Effector memory CD4-positive, alpha-beta T cell (primary cell): ENCODE data around the gene NFATC2.

ENCODE experiments used
- DNase-seq, 3 donors: peaks; one replicate each; pipeline ENCODE4 v3.0.0-alpha.2; 2020
- H3K27ac ChIP-seq: 2 replicates; pipeline ENCODE4 v1.7.0; 2013; ENCODE audit warnings: mild to moderate bottlenecking, low read length, moderate library complexity; ENCODE audit not compliant: insufficient read depth, poor library complexity, severe bottlenecking
- H3K27me3 ChIP-seq: replicated peaks from 2 replicates; pipeline ENCODE4 v1.7.0; 2013; ENCODE audit warnings: mild to moderate bottlenecking, low read length; ENCODE audit not compliant: insufficient read depth, control insufficient read depth, poor library complexity, severe bottlenecking
- H3K36me3 ChIP-seq: 2 replicates; pipeline ENCODE4 v1.7.0; 2013; ENCODE audit warnings: mild to moderate bottlenecking, low read length, moderate library complexity; ENCODE audit not compliant: control insufficient read depth, insufficient read depth
- H3K4me1 ChIP-seq: 2 replicates; pipeline ENCODE4 v1.7.0; 2013; ENCODE audit warnings: low read length, mild to moderate bottlenecking; ENCODE audit not compliant: control insufficient read depth, insufficient read depth, poor library complexity, severe bottlenecking
- H3K4me3 ChIP-seq: 2 replicates; pipeline ENCODE4 v1.7.0; 2013; ENCODE audit warnings: low read length, low read depth, mild to moderate bottlenecking; ENCODE audit not compliant: insufficient read depth, poor library complexity, severe bottlenecking
- H3K9me3 ChIP-seq: 2 replicates; pipeline ENCODE4 v1.7.0; 2013; ENCODE audit warnings: mild to moderate bottlenecking, low read length, moderate library complexity; ENCODE audit not compliant: control insufficient read depth

Gene NFATC2

DNA sequence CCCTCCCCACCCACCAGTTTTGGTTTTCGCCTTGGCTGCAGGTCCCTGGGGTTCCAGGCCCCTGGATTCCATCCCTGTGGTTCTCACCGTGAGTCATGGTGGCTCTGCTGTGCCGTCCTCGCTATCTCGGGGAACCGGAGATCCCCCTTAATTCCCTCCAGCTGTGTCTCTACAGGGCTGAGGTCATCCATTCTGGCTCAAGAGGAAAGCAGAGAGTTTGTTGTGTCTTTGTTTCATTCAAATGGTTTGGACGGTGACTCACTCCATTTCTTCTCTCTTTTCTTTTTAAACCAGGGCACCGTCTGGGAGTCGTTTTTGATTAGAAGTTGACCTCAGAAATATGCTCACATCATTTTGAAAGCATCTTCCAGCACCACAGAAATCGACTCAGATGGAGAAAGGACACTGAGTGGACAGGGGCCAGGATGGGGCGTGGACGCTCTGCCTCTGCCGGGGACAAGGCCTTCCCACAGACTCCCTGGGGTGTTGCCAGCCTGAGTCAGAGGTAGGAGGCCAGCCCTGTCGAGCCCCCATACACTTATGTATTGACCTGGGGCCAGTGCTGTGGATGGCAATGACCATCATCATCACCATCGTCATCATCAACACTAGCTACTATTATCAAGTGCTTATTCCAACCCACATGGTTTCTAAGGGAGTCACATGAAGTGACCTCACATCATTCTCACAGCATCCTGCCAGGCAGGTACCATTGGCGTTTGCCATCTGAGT lies 176.2 kb downstream of the NFATC2 start:
- no peak overlapping the region for H3K4me3 ChIP-seq
- DNase-seq, result no peak
- no peaks in the 10 kb centered on the region for H3K27me3 ChIP-seq
- H3K4me1 ChIP-seq, result no peaks in the 10 kb centered on the region
- H3K9me3 ChIP-seq, result no peaks in the 10 kb centered on the region
- H3K36me3 ChIP-seq, result no peaks in the 10 kb centered on the region
- H3K27ac ChIP-seq, result no peak overlapping the region

DNA sequence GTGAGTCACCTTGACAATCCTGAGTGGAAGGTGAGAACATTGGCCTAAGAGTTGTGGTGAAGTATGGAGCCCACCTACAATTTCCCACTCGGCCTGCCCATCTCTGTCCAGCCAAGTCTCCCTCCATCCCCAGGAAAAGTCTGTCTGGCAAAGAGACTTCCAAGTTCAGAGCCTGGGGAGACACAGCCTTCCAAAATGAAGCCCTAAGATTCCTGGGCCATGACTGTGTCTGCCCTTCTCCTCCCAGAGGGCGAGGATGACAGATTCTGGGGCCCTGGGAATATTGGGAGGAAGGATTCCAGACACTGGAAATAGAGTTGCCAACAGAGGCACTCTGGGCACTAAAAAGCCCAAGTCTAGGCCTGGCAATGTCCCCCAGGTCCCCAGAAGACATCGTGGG lies 176.8 kb downstream of the NFATC2 start:
- Histone ChIP-seq H3K27ac (no peak overlapping the region), H3K4me3 (no peak overlapping the region)
- no peak for DNase-seq

DNA sequence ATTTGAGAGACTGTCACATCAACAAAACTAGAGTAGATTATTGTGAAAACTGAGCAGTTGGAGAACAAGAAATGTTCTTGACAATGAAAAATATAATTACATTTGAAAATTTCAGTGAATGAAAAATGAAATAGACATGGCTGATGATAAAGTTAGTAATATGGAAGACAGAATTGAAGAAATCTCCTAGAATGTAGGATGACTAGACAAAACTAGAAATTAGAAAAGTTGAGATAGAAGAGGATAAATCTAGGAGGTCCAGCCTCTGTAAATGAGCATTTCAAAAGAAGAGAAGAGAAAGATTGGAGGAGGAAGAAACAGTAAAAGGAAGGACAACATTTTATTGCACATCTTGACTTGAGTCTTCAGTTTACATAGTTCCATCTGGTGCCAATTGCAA lies 178.7 kb downstream of the NFATC2 start:
- Histone ChIP-seq H3K9me3 (no peaks in the 10 kb centered on the region), H3K4me3 (no peak overlapping the region), H3K27ac (no peak overlapping the region), H3K4me1 (no peaks in the 10 kb centered on the region), H3K36me3 (no peaks in the 10 kb centered on the region), H3K27me3 (no peaks in the 10 kb centered on the region)
- DNase-seq, result no peak

More for the DNA sequence above, 176.8 kb downstream of the NFATC2 start:
- Histone ChIP-seq H3K27me3 (no peaks in the 10 kb centered on the region), H3K4me1 (no peaks in the 10 kb centered on the region), H3K36me3 (no peaks in the 10 kb centered on the region), H3K9me3 (no peaks in the 10 kb centered on the region)

DNA sequence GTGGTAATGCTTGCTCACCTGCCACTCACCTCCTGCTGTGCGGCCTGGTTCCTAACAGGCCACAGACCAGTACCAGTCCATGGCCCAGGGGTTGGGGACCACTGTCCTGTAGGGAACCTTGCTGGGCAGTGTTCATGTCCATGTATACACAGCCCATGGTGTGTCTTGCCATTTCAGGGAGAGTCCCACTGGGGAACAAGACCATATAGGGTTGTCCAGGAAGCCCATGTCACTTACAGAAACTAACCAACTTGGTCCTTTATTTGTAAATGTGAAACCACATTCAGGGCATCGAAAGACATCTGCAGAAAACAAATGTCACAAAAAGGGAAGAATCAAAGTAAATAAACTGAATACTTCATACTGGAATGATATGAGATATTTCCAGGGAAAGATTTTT lies 179.1 kb downstream of the NFATC2 start:
- H3K9me3 ChIP-seq, result no peaks in the 10 kb centered on the region
- H3K27me3 ChIP-seq, result no peaks in the 10 kb centered on the region
- no peaks in the 10 kb centered on the region for H3K4me1 ChIP-seq
- H3K4me3 ChIP-seq, result no peak overlapping the region
- no peaks in the 10 kb centered on the region for H3K36me3 ChIP-seq
- no peak overlapping the region for H3K27ac ChIP-seq
- DNase-seq, result no peak

DNA sequence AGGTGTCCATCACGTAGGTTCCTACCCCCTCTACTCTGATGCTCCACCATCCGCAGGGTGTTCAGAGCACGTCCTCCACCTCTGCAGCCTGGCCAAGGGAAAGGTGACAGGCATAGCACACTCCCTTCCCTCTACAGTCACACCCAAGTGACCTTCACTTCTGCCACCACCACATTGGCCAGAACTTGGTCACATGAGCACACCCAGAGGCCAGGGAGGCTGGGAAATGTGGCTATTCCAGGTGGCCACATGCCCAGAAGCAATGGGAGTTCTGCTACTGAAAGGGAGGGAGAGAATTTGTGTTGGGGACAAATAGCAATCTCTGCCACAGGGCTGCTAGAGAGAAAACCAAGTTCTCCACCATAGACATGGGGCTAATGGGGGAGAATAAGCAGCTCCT lies 180.3 kb downstream of the NFATC2 start:
- no peak for DNase-seq
- no peaks in the 10 kb centered on the region for H3K27me3 ChIP-seq

DNA sequence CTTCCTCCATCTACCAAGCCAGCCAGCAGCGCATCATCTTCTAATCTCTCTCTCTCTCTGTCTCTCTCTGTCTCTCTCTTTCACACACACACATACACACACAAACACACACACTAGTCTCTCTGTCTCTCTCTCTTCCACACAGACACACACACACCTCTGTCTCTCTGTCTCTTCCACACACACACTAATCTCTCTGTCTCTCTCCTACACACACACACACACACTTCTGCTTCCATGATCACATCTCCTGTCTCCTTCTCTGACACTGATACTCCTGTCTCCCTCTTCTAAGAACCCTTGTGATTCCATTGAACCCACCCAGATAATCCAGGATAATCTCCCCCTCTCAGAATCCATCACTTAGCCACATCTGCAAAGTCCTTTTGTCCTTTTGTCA lies 181.3 kb downstream of the NFATC2 start:
- Histone ChIP-seq H3K27me3 (no peaks in the 10 kb centered on the region), H3K36me3 (no peaks in the 10 kb centered on the region), H3K27ac (no peak overlapping the region), H3K4me3 (no peak overlapping the region), H3K4me1 (no peaks in the 10 kb centered on the region), H3K9me3 (no peaks in the 10 kb centered on the region)
- no peak for DNase-seq

More for the DNA sequence above, 180.3 kb downstream of the NFATC2 start:
- no peaks in the 10 kb centered on the region for H3K9me3 ChIP-seq
- H3K36me3 ChIP-seq, result no peaks in the 10 kb centered on the region
- no peak overlapping the region for H3K27ac ChIP-seq
- H3K4me1 ChIP-seq, result no peaks in the 10 kb centered on the region
- H3K4me3 ChIP-seq, result no peak overlapping the region

DNA sequence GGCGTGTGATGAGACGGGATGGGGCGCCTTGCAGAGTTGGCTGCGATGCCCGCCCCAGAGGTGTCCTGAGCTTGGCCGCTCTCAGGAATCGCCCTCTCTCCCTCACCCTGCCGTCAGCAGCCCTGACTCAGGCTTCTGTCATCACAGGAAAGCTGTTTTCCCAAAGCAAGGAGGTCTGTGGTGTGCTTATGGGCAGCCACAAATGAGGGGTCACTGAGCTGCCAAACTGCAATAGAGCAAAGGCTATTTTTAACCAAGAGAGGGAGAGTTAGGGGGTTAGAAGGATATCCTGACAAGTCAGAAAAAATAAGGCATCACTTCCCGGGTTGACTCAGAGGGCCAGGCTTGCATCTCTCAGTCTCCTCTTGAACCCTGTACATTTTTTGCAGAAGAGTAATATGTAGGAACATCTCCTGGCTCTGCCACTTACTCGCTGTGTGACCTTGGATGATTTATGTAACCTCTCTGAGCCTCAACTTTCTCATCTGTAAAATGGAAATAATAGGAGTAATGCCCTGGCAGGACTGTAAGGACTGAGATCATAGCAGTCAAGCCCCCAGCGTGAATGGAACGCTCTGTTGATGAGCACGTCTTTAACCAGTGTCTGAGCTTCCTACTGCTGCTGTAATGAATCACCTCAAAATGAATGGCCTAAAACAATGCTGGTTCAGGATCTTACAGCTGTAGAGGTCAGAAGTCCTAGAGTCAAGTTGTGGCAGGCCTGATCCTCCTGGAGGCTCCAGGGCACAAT lies 181.9 kb downstream of the NFATC2 start:
- Histone ChIP-seq H3K27ac (no peak overlapping the region), H3K9me3 (no peaks in the 10 kb centered on the region), H3K27me3 (no peaks in the 10 kb centered on the region), H3K4me3 (no peak overlapping the region), H3K36me3 (no peaks in the 10 kb centered on the region), H3K4me1 (no peaks in the 10 kb centered on the region)
- DNase-seq, result no peak

DNA sequence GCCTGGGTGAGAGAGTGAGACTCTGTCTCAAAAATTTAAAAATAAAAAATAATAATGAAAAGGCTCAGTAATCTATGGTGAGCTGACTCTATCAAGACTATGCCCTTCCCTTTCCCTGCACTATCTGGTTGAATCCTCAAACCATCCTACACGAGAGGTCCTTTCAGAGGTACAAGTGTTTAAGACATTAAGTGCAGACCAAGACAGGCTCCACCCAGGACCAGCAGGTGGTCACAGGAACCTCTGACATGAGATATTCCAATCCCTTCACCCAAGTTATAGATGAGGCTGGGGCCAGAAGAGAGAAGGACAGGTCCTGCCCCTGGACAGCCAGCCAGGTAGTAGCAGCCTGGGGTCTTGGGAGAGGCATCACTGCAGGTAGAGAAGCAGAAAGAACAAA lies 182.6 kb downstream of the NFATC2 start:
- no peak for DNase-seq
- Histone ChIP-seq H3K4me3 (no peak overlapping the region), H3K27me3 (no peaks in the 10 kb centered on the region), H3K36me3 (no peaks in the 10 kb centered on the region), H3K27ac (no peak overlapping the region), H3K4me1 (no peaks in the 10 kb centered on the region), H3K9me3 (no peaks in the 10 kb centered on the region)

DNA sequence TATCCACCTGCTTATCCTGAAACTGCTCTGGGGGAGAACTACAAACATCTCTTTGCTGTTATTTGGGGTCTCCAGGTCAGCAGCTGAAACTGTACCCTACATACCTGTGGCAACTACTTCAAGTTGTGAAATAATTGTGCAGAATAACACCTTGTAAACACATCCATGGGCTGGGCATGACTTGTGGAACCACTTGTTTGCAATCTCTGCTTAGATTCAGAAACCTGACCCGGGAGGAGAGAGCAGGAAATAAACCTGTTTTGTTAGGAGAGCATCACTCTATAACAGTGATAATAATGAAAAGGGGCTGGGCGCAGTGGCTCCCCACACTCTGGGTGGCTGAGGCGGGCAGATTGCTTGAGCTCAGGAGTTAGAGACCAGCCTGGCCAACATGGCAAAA lies 183.1 kb downstream of the NFATC2 start:
- Histone ChIP-seq H3K4me1 (no peaks in the 10 kb centered on the region), H3K36me3 (no peaks in the 10 kb centered on the region), H3K27me3 (no peaks in the 10 kb centered on the region), H3K27ac (no peak overlapping the region), H3K4me3 (no peak overlapping the region), H3K9me3 (no peaks in the 10 kb centered on the region)
- no peak for DNase-seq

DNA sequence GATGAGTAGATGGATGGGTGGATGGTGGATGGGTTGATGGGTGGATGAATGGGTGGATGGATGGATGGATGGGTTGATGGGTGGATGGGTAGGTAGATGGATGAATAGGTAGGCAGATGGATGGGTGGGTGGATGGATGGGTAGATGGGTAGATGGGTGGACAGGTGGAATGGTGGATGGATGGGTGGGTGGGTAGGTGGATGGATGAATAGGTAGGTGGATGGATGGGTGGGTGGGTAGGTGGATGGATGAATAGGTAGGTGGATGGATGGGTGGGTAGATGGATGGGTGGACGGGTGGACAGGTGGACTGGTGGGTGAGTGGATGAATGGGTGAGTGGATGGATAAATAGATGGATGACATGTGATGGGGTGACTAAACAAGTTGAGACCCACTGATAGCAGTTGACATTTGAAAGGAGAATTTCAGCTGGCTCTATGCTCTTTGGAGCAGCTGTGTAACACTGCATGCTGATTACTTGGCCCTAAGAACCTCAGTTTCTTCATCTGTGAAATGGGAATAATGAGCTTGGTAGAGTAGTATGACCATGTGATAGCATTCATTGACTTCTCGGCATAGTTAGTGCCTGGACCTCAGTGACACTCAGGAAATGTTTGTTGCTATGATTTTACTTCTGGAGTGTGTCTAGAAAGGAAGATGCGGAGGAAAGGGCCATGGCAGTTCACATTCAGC lies 184.3 kb downstream of the NFATC2 start:
- Histone ChIP-seq H3K4me3 (no peak overlapping the region), H3K27me3 (no peaks in the 10 kb centered on the region), H3K36me3 (no peaks in the 10 kb centered on the region), H3K4me1 (no peaks in the 10 kb centered on the region), H3K27ac (no peak overlapping the region), H3K9me3 (no peaks in the 10 kb centered on the region)
- DNase-seq, result no peak
